Panc1 (cell line): ENCODE results near the gene ESYT2.

ENCODE experiments used
- POLR2AphosphoS5 ChIP-seq: IDR thresholded peaks from 2 replicates; pipeline ENCODE4 v1.6.1; 2012; ENCODE audit warnings: mild to moderate bottlenecking, low read depth, low read length, moderate library complexity
- SIN3A ChIP-seq: IDR thresholded peaks from 2 replicates; pipeline ENCODE4 v1.6.1; 2012; ENCODE audit warnings: low read depth, mild to moderate bottlenecking, low read length, moderate library complexity, borderline replicate concordance; ENCODE audit not compliant: insufficient read depth
- TF ChIP-seq, protein P1 (sequence below), 2 experiments: IDR thresholded peaks; 2 replicates each; pipeline ENCODE4 v1.6.1; 2011 to 2012; ENCODE audit warnings: low read depth in 2 of 2, control low read depth in 1 of 2, low read length in 1 of 2, mild to moderate bottlenecking in 1 of 2, moderate library complexity in 1 of 2; ENCODE audit not compliant: insufficient read depth in 1 of 2
- TF ChIP-seq, protein P2 (sequence below): fragments of 450-650 bp; IDR thresholded peaks from 2 replicates; pipeline ENCODE4 v1.5.1; 2017; ENCODE audit warnings: mild to moderate bottlenecking

DNA sequence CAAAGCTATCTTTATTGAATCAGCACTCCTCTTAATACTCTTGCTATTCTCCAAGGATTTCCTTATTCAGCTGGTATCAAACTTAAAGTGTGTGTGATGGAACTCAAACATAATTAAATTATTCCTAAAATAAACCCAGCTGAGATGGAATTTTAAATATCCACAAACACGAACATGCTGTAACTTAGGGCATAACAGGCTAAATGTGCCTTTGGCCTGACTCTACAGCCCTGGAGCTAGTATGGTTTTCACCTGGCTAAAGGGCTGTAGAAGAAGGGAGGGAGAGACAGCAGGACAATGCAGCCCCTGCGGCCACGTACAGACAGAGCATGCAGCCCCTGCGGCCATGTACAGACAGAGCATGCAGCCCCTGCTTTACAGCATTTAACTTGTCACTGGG lies 34.0 kb downstream of the ESYT2 start:
- TF ChIP-seq, protein P1, sequence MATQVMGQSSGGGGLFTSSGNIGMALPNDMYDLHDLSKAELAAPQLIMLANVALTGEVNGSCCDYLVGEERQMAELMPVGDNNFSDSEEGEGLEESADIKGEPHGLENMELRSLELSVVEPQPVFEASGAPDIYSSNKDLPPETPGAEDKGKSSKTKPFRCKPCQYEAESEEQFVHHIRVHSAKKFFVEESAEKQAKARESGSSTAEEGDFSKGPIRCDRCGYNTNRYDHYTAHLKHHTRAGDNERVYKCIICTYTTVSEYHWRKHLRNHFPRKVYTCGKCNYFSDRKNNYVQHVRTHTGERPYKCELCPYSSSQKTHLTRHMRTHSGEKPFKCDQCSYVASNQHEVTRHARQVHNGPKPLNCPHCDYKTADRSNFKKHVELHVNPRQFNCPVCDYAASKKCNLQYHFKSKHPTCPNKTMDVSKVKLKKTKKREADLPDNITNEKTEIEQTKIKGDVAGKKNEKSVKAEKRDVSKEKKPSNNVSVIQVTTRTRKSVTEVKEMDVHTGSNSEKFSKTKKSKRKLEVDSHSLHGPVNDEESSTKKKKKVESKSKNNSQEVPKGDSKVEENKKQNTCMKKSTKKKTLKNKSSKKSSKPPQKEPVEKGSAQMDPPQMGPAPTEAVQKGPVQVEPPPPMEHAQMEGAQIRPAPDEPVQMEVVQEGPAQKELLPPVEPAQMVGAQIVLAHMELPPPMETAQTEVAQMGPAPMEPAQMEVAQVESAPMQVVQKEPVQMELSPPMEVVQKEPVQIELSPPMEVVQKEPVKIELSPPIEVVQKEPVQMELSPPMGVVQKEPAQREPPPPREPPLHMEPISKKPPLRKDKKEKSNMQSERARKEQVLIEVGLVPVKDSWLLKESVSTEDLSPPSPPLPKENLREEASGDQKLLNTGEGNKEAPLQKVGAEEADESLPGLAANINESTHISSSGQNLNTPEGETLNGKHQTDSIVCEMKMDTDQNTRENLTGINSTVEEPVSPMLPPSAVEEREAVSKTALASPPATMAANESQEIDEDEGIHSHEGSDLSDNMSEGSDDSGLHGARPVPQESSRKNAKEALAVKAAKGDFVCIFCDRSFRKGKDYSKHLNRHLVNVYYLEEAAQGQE (IDR thresholded peaks at IDR 0.05; ENCODE audit: insufficient read depth in 1 of 2, low read depth in 2 of 2, low read length in 1 of 2): no peak
- TF ChIP-seq, protein P2, sequence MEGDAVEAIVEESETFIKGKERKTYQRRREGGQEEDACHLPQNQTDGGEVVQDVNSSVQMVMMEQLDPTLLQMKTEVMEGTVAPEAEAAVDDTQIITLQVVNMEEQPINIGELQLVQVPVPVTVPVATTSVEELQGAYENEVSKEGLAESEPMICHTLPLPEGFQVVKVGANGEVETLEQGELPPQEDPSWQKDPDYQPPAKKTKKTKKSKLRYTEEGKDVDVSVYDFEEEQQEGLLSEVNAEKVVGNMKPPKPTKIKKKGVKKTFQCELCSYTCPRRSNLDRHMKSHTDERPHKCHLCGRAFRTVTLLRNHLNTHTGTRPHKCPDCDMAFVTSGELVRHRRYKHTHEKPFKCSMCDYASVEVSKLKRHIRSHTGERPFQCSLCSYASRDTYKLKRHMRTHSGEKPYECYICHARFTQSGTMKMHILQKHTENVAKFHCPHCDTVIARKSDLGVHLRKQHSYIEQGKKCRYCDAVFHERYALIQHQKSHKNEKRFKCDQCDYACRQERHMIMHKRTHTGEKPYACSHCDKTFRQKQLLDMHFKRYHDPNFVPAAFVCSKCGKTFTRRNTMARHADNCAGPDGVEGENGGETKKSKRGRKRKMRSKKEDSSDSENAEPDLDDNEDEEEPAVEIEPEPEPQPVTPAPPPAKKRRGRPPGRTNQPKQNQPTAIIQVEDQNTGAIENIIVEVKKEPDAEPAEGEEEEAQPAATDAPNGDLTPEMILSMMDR: no peak
- TF ChIP-seq POLR2AphosphoS5 (no peak), SIN3A (no peak)
